Dedifferentiated amniotic fluid mesenchymal stem cell (primary cell): ENCODE data around the gene CYP26B1.
A peak's percentile ranks its signal among the peaks of the same experiment; 100 is the strongest.
"Not testable (repeated sequence)": the region's sequence is repeated elsewhere in the genome, so short reads cannot be mapped to it uniquely, and the experiment has no call there.

Experiments used
- DNase-seq: peaks from one replicate; pipeline ENCODE4 v3.0.0-alpha.2; 2016; ENCODE audit errors: extremely low spot score

The CYP26B1 gene

DNA sequence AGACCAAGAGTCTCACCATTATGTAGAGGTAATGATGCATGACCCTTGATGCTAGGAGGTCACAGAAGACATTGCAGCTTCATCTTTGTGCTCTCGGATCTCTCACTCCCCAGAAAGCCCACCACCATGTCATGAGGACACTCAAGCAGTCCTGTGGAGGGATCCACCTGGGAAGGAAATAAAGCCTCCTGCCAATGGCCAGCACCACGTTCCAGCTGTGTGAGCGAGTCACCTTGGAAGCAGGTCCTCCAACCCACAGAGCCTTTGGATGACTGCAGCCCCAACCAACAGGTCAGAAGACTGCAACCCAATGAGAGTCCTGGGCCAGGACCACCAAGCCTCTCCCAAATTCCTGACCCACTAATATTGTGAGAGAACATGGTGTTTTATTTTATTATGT, 38.4 kb downstream of the CYP26B1 start:
- no peak for DNase-seq

GRCh38 chr2:72108121-72108520, 39.5 kb downstream of the CYP26B1 start:
- DNase-seq: no peak

GRCh38 chr2:72106978-72107377, 40.7 kb downstream of the CYP26B1 start:
- DNase-seq: no peak

DNA sequence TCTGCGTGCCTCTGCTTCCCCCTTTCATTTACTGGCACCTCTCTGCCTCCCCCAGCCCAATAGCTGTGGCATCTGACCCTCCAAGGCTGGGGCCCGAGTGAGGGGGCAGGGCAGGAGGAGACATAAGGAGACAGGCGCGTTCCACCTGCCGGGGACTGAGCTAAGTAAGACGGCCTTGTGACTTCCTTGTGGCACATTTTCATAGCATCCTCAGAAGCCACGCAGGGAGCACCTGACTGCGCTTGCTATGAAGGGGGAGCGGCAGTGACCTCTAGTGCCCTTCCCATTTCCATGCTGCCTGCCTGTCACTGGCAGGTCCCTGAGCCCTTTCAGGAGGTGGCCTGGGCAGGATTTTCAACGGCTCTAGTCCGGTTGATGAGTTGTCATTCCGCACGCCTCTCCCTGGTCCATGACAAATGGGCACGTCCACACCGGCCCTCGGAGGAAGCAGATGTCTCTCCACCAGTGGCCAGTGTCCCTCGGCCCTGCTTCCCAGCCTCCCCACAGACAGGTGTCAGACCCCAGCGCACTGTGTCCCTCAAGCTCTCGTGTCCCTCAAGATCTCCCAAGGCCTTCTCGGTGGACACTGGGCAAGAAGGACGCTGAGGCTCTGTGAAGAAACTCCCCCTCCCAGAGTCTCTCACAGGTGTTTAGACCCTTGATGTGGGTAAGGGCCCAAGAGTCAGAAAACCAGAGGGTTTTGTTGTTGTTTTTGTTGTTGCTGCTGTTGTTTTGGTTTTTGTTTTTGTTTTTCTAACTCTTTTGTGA, 42.7 kb downstream of the CYP26B1 start:
- DNase-seq: no peak

DNA sequence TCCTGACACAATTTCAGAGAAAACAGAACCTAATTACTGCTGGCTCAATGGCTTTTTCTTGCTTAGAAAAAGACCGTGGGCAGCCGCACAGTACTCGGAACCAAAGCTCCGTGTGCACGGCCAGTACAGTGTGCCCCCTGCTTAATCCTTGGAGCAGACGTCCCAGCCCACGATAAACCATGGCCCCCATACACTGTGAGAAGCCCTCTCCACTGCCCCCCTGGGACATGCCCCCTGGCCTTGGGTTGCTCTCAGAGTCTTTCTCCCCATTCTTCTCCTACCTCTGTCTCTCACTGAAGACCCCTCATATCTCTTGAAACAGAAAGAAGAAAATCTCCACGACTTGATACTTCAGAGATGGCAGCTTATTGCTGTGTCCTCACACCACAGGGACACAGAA, 44.0 kb downstream of the CYP26B1 start:
- no peak for DNase-seq

- DNase-seq: no peak
Observed at GRCh38 chr2:72103161-72103560, 44.5 kb downstream of the CYP26B1 start.

GRCh38 chr2:72098935-72099334, 48.7 kb downstream of the CYP26B1 start:
- DNase-seq: no peak

DNA sequence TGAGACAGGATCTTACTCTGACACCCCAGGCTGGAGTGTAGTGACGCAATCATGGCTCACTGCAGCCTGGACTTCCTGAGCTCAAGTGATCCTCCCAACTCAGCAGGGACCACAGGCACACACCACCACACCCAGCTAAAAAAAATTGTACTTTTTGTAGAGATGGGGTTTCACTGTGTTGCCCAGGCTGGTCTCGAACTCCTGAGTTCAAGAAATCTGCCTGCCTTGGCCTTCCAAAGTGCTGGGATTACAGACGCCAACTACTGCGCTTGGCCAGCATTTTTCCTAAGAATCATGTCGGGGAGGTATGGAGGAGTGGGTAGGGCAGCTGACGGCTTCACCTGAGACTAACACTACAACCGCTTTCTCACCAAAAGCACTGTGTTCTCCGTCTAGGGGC, 50.4 kb downstream of the CYP26B1 start:
- no peak for DNase-seq

DNA sequence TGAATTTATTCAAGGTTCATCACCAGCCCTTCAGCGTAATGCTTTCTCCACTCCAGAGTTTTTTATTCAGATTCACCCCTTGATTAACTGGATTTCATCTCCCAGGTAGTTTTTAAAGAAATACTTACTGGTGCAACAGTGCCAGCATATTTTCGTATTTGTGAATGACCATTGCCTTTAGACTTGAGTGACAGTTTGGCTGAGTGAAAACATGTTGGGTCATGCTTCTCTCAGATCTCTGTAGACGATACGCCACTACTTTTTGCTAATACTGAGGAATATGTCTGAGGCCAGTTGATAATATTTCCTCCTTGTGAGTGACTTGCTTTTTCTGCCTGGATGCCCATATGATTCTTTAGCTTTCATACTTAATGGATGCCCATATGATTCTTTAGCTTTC, 51.5 kb downstream of the CYP26B1 start:
- no peak for DNase-seq

DNA sequence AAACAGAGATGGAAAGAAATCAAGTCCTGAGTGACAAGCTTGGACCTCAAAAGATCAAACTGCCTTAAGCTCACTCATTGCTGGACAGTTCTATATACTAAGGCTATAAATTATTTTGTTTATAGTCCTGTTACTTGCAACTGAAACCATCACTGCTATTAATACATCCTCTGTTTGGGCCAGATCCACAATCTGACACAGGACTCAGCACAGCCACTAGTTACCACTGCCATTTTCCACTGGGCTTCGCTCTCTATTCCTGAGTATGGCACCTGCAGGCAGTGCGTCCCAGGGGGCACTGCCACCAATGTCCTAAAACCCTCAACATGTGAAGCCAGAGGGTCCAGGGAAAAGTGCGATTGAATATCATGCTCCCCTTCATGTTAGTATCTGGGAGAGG, 52.3 kb downstream of the CYP26B1 start:
- DNase-seq: no peak

- no peak for DNase-seq
Observed at GRCh38 chr2:72094701-72095100, 53.0 kb downstream of the CYP26B1 start.

- DNase-seq: no peak
Observed at GRCh38 chr2:72092111-72092510, 55.6 kb downstream of the CYP26B1 start.

DNA sequence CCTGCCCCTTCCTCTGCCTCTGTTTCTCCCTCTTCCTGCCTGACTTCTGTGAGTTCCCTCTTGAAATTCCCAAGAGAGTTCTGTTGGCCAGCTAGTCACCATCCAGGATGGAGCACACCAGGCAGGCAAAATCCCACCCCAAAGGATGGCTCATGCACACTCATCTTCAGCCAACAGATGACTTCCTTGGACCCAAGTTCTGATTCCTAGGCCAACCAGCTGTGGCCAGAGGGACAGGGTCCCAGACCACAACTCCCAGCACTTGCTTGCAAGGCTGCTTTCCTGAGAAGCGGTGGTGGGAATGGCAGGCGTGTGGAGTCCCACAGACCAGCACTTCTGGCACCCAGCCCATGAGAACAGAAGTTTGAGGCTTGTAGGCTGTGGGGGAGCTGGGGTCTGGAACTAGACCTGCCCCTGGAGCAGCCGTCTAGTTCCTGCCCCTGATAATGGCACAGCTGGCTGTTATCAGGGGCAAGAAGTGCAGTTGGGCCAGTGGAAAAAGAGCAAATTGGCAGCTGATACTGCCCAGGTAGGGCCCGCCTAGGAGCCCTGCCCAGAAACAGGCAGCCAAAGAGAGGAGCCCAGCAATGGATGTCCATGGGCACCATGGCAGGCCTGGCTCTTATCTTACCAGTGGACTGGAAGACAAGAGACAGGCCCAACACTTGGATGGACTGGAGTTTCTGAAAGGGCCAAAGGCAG, 56.7 kb downstream of the CYP26B1 start:
- DNase-seq: no peak

GRCh38 chr2:72090271-72090720, 57.4 kb downstream of the CYP26B1 start:
- no peak for DNase-seq

- no peak for DNase-seq
Observed at GRCh38 chr2:72089537-72089936, 58.1 kb downstream of the CYP26B1 start.

DNA sequence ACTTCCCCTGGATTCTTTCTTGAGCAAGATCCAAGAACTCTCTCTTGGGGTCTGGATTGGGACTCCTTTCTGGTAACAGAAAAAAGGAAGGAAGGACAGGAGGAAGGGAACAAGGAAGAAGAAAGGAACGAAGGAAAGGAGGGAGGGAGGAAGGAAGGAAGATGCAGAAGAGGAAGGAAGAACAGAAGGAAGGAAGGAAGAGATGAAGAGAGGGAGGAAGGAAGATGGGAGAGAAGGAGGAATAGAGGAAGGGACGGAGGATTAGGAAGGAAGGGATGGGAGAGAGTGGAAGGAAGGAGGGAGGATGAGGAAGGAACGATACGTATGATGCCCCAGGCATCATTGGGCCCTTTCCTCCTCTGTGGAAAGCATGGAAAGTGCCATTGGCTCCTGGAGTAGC, 58.6 kb downstream of the CYP26B1 start:
- DNase-seq: no peak

GRCh38 chr2:72086871-72087633, 60.6 kb downstream of the CYP26B1 start:
- DNase-seq: not testable (repeated sequence)

GRCh38 chr2:72085513-72085912, 62.1 kb downstream of the CYP26B1 start:
- no peak for DNase-seq

GRCh38 chr2:72085036-72085435, 62.6 kb downstream of the CYP26B1 start:
- DNase-seq: no peak

DNA sequence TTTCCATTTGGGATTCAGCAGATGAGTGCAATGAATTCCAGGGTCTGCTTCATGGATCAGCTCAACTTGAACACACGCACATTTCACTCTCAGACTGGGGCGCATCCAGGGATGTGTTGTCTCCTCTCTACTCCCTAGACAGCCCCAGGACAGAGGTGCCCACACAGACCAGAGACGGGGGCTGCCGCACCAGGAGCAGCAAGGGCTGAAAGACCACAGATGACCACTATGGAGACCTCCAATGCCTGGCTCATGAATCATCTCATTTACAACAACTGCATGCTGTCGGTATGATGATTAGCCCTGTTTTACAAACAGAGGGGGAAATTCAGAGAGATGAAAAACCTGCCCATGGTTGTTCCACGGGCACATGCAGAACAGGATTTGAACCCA, 63.1 kb downstream of the CYP26B1 start:
- DNase-seq: no peak

GRCh38 chr2:72083751-72084583, 63.7 kb downstream of the CYP26B1 start:
- DNase-seq: peak; percentile 14

DNA sequence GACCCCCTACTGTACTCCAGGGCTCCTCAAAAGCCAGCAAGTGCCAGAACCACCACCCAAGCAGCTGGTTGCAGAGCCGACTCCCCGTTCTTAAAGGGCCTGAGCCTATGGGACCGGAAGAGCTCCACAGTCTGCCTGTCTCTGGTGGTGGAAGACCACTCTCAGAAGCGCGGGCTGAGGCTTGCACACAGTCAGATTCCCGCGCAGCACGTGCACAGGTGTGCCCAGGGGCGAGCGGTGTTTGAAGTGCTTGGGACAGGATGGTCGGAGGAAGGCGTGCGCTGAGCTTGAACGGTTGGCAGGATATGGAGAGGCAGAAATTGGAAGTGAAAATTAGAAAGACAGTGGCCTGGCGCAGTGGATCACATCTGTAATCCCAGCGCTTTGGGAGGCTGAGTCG, 64.8 kb downstream of the CYP26B1 start:
- no peak for DNase-seq
